ENCODE data around the gene B4GALNT4.
"Not testable (repeated sequence)": the region's sequence is repeated elsewhere in the genome, so short reads cannot be mapped to it uniquely, and the experiment has no call there.

The B4GALNT4 gene

GRCh38 chr11:332651-333480 is 36.4 kb upstream of the B4GALNT4 start:
- Histone ChIP-seq H3K4me3 (ENCODE audit: low read depth, low read length, poor library complexity, severe bottlenecking) (no peak overlapping the region), H3K27me3 (ENCODE audit: insufficient read depth, low read length) (peaks cover 3% of the 10 kb centered on the region; the same call in 1 of the 2 replicates), H3K4me2 (ENCODE audit: low read length) (no peak overlapping the region), H3K9me3 (ENCODE audit: low read length) (peaks cover 8% of the 10 kb centered on the region; the same call in 1 of the 2 replicates), H4K20me1 (ENCODE audit: insufficient read depth, low read length) (no peaks in the 10 kb centered on the region), H3F3A (ENCODE audit: insufficient read depth, low read length) (no peaks in the 10 kb centered on the region), H3K27ac (ENCODE audit: low read depth, low read length, poor library complexity, severe bottlenecking) (no peak overlapping the region), H3K79me2 (ENCODE audit: insufficient read depth, low read length) (no peaks in the 10 kb centered on the region), H3K9me2 (ENCODE audit: low read depth, low read length) (no peaks in the 10 kb centered on the region), H3K9ac (ENCODE audit: low read length) (no peak overlapping the region), H3K4me1 (ENCODE audit: insufficient read depth, low read length, severe bottlenecking) (peaks cover 40% of the 10 kb centered on the region), H2AFZ (ENCODE audit: low read length) (no peak overlapping the region), H3K36me3 (ENCODE audit: insufficient read depth, low read length) (peaks cover 5% of the 10 kb centered on the region; the same call in 1 of the 2 replicates)
- TF ChIP-seq EZH2 (IDR thresholded peaks at IDR 0.05; ENCODE audit: borderline replicate concordance, low read length) (no peak), CTCF (IDR thresholded peaks at IDR 0.05; ENCODE audit: low read length) (no peak)

- H3K79me2 ChIP-seq (ENCODE audit: insufficient read depth, low read length); H4K20me1 ChIP-seq (ENCODE audit: insufficient read depth, low read length); H3K9me2 ChIP-seq (ENCODE audit: low read depth, low read length); H3F3A ChIP-seq (ENCODE audit: insufficient read depth, low read length); H3K9ac ChIP-seq (ENCODE audit: low read length); H3K27ac ChIP-seq (ENCODE audit: low read depth, low read length, poor library complexity, severe bottlenecking); H3K9me3 ChIP-seq (ENCODE audit: low read length); H2AFZ ChIP-seq (ENCODE audit: low read length); H3K4me3 ChIP-seq (ENCODE audit: low read depth, low read length, poor library complexity, severe bottlenecking); H3K27me3 ChIP-seq (ENCODE audit: insufficient read depth, low read length); H3K36me3 ChIP-seq (ENCODE audit: insufficient read depth, low read length); H3K4me2 ChIP-seq (ENCODE audit: low read length): not testable (repeated sequence)
- H3K4me1 ChIP-seq (ENCODE audit: insufficient read depth, low read length, severe bottlenecking): peaks cover 40% of the 10 kb centered on the region
These were observed 35.6 kb upstream of the B4GALNT4 start for GRCh38 chr11:333616-334263.

GRCh38 chr11:334264-334994 is 34.9 kb upstream of the B4GALNT4 start:
- Histone ChIP-seq H3K9me2 (ENCODE audit: low read depth, low read length) (no peaks in the 10 kb centered on the region), H2AFZ (ENCODE audit: low read length) (no peak overlapping the region), H3K27ac (ENCODE audit: low read depth, low read length, poor library complexity, severe bottlenecking) (no peak overlapping the region), H3K36me3 (ENCODE audit: insufficient read depth, low read length) (peaks cover 5% of the 10 kb centered on the region; the same call in 1 of the 2 replicates), H3F3A (ENCODE audit: insufficient read depth, low read length) (no peaks in the 10 kb centered on the region), H3K4me3 (ENCODE audit: low read depth, low read length, poor library complexity, severe bottlenecking) (no peak overlapping the region), H3K4me1 (ENCODE audit: insufficient read depth, low read length, severe bottlenecking) (peaks cover 36% of the 10 kb centered on the region), H3K27me3 (ENCODE audit: insufficient read depth, low read length) (peaks cover 3% of the 10 kb centered on the region; the same call in 1 of the 2 replicates), H3K4me2 (ENCODE audit: low read length) (no peak overlapping the region), H3K9ac (ENCODE audit: low read length) (no peak overlapping the region), H4K20me1 (ENCODE audit: insufficient read depth, low read length) (no peaks in the 10 kb centered on the region), H3K79me2 (ENCODE audit: insufficient read depth, low read length) (no peaks in the 10 kb centered on the region), H3K9me3 (ENCODE audit: low read length) (peaks cover 8% of the 10 kb centered on the region; the same call in 1 of the 2 replicates)
- no peak for TF ChIP-seq CTCF (IDR thresholded peaks at IDR 0.05; ENCODE audit: low read length)
- no peak for TF ChIP-seq EZH2 (IDR thresholded peaks at IDR 0.05; ENCODE audit: borderline replicate concordance, low read length)

Data from OCI-LY1 (cell line).